Activated CD8-positive, alpha-beta memory T cell treated with anti-CD3 and anti-CD28 coated beads for 36 hours (primary cell): ENCODE results near the gene TNFRSF14. TPM values are rescaled to one million over a fixed set of nuclear protein-coding genes. Genes with fewer than 3 reads are reported as not detected.

Source experiments
- CTCF ChIA-PET: fragments of 350-600 bp; sonication (Branson Sonifier 250); formaldehyde crosslinking; loops from one replicate; lab custom pipeline; 2021; ENCODE audit warnings: antibody characterized with exemption; lab: Charles Lee
- POLR2A ChIA-PET: fragments of 350-600 bp; sonication (Branson Sonifier 250); formaldehyde crosslinking; loops from one replicate; lab custom pipeline; 2021; ENCODE audit warnings: antibody characterized with exemption; lab: Charles Lee
- total RNA-seq, 2 experiments: library from RNA; stranded (reverse); gene quantifications; one replicate each; pipeline ENCODE4 v1.2.3, GENCODE V29; 2021

TNFRSF14 gene
- total RNA-seq, 2 experiments from 2014 or later, result 141 to 153 TPM

DNA sequence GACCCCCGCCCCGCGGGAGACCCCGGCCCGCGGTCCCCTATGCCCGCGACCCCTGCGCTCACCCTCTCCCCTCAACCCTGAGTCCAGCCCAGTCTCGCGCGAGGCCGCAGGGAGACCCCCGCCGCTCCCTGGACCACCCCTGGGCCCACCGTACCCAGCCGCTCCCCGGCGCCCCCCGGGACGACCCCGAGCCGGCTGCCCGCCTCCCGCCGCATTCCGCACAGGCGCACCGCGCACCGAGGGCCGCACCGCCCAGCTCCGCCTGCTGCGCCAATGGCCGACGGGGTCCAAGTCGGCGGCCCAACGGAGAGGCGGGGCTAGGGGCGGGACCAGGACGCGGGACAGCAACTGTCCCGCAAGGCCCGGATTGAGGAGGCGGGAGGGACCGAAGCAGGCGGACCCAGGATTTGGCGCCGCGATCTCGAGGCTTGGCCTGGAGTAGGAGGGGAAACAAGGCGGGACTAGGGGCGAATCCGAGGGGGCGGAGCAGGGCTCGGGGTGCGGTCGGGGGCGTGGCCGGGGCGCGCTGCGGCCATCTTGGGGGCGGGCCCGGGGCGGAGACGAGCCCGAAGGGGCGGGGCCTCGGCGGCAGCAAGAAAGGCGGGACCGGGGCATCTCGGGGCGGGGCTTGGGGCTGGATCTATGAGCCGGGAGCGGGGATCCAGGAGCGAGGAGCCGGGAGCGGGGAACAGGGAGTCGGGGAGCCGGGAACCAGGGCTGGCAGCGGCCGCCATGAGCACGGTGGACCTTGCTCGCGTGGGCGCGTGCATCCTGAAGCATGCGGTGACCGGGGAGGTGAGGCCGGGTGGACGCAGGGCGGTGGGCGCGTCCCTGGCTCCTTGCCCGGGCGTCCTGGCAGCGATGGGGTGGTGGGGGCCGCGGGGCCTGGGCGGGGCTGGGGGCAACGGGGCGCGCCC, 30.2 kb downstream of the TNFRSF14 start, which contains the start of gene PRXL2B:
TSS of gene PRXL2B (plus strand) at position 624 of the 917 bp plus-strand sequence. CDS start at position 733, 109 bp downstream.
- ChIA-PET CTCF (interaction anchor here (1.0 to 4.1 kb wide), 8 partner anchors 25 to 173 kb away, joined by 3 to 20 read pairs (median 6); partner anchors contain the start of genes PANK4 and TNFRSF14), POLR2A (interaction anchor here (0.8 to 6.1 kb wide), 7 partner anchors 9 to 331 kb away, joined by 3 to 60 read pairs (median 9); partner anchors contain the start of genes PANK4, PEX10 and TNFRSF14)

DNA sequence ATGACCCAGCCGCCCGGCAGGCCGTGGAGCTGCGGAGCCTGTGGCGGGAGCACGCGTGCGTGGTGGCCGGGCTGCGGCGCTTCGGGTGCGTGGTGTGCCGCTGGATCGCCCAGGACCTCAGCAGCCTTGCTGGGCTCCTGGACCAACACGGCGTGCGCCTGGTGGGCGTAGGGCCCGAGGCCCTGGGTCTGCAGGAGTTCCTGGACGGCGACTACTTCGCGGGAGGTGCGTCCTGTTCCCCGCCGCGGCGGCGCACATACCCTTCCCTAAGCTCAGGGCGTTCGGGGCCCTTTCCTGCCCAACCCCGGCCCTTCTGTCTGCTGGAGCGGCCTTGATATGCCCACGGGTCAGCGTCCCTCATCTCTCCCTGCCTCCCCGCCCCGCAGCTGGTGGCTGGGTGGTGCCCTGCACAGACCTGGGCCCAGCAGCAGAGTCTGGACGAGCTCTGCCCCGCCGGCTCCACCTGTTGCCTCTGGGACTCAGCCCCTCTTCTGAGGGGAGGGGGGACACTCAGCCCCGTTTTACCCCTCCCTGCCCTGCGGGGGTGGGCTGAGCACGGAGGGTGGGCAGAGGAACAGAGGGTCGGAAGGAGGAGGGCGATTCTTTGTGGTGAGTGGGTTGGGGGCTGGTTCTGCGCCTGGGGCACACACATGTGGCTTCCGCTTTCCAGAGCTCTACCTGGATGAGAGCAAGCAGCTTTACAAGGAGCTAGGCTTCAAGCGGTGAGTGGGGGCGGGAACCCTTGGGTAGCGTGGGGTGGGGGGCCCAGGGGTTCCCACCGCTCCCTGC, 31.1 kb downstream of the TNFRSF14 start:
- POLR2A ChIA-PET, result interaction anchor here (3.2 to 6.1 kb wide), 2 partner anchors 30 to 40 kb away, joined by 46 to 60 read pairs; partner anchors contain the start of gene TNFRSF14
- CTCF ChIA-PET, result interaction anchor here (0.7 to 1.6 kb wide), 4 partner anchors 26 to 174 kb away, joined by 3 to 5 read pairs (median 3); partner anchors contain the start of gene TNFRSF14

DNA sequence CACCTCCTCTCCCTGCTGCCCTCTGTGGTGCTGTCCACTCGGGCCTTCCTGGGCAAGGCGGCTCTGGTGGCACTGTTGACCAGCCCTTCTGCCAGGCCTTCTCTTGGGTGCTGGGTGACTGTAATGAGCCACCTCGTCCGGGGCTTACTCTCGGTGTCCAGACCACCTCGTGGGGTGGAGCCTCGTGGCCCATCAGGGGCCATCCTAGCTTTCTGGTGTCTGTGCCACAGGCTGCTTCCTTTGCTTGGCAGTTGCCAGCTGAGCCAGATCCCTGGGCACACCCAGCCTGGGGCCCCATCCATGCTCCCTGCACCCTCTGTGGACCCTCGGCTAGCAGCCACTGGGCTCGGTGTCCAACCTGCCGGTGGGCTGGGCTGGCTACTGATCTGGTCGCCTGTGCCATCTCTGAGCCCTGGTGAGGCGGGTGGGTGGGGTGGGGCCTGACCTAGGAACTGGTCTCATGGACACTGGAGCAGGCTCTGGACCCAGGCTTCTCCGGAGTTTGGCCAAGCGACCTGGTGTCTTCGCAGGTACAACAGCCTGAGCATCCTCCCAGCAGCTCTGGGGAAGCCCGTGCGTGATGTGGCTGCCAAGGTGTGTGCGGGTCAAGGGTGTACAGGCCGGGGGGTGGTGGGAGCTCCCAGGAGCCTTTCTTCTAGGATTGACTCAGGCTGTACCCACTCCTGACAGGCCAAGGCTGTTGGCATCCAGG, 31.8 kb downstream of the TNFRSF14 start:
- ChIA-PET POLR2A (interaction anchor here (3.2 to 6.1 kb wide), 2 partner anchors 31 to 40 kb away, joined by 46 to 60 read pairs; partner anchors contain the start of gene TNFRSF14), CTCF (interaction anchor here (0.7 to 1.2 kb wide), 2 partner anchors 26 to 32 kb away, joined by 3 to 5 read pairs; partner anchors contain the start of gene TNFRSF14)

DNA sequence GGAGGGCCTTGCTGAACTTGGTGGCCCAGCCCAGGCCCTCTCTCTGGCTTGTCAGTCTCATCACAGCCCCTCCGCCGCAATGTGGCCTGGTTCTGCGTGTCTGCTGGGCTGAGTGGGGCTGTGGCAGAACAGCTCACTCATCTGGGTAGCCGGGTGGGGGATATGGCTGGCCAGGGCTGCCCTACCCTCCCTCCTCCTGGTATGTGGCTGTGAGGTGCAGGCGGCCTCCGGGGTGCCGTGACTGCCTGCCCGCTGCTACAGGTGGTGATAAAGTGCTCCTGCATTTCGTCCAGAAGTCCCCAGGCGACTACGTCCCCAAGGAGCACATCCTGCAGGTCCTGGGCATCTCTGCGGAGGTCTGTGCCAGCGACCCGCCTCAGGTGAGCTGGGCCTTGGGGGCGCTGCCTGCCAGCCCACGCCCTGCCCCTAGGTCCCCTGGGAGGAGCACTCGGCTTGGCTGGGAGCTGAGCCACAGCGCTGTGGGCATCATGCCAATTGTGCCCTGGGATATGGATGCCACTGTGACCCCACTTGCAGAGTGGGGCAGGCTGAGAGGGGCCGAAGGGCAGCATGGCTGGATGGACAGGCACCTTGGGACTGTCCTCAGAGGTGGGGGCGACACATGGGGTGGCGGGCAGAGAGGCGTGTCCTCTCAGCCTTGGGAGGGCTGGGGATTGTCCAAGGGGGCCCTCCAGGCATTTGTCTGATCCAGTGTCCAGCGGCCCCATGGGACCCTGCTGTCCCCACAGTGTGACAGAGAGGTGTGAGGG, 32.7 kb downstream of the TNFRSF14 start:
- POLR2A ChIA-PET, result no interaction called here
- CTCF ChIA-PET, result no interaction called here

DNA sequence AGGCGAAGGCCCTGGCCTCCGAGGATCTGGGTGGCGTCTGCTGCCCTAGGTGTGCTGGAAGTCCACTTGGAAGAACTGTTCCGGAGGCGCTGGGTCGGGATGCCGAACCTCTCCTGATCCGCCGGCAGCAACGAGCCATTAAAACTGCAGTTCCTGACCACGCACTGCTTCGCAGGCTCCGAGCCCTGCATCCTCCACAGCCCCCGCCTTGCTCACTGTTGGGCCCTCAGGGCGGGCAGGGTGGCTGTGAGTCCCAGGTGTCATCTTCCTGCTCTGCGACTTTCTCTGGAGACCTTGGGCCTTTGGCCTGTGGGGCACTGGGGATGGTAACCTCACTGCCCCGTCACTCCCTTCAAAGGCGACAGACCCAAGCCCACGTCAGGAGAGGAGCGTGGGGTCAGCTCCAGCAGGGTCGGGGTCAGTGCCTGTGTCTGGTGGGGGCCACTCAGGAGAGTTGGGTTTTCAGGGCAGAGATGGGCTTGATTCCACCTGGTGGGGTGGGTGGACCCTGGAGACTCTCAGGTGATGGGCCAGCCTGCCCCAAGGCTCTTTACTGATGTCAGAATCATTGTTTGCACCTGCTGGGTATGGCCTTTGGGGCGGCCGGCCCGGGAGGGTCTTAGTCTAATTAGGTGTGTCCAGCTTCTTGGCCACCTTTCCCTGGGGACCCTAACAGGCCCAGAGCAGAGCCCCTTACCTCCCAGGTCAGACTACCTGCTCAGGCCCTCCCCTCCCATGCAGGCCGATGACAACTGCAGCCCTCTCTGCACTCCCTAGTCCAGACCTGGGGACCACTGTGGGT, 33.5 kb downstream of the TNFRSF14 start:
- POLR2A ChIA-PET, result no interaction called here
- CTCF ChIA-PET, result no interaction called here

DNA sequence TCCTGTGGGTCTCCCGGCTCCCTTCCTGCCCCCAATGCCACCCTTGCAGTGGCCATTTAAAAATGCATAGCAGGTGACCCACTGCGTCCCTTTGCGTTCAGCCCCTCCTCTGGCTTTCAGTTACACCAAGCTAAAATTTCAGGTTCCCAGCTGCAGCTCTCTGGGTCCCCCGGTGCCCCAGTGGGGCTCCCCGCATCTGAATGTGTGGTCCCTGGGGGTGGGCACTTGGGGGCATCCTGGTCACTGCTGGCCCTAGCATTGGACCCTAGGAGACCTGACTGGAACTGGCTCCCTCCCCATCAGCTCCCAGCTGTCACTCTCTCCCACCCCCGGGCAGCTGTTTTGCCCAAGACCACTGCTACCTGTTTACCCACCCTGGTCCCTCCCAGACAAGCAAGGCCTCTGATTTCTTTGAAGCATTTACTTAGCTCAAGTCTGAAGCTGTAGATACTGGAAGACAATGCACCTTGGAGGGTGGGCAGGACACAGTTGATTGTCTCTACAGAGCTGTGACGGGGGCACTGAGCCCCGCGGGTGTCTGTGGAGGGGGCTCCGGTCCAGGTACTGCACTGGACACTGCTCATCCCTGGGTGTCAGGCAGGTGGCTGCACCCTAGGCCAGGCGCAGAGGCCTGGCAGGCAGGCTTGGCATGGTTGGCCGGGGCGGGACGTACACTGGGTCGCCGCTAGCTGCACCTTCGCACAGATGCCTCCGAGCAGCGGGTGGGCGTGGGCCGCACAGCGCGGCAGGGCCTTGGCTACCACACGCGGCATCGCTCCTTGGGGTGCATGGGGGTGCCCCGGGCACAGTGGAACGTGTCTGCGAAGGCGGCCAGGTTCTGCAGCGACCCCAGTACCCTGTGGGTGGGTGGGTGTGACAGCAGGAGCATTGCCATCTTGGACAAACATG, 34.3 kb downstream of the TNFRSF14 start:
- POLR2A ChIA-PET, result no interaction called here
- CTCF ChIA-PET, result no interaction called here

DNA sequence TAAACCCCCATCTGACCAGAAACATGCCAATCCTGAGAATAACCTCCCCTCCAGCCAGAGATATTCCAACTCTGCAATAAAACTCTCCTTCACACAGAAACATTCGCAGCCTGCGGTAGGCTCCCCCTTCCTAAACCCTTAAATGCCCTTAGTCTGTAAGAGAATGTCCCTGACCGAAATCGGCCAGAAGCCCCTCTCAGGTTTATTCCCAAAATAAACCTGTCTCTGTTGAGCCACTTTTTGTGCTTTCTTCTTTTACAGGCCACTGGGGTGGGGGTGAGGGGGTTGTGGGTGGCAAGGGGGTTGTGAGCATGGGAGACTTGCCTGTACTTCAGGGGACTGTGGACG, 35.0 kb downstream of the TNFRSF14 start:
- ChIA-PET POLR2A (no interaction called here), CTCF (no interaction called here)

GRCh38 chr1:2591581-2592261, 35.5 kb downstream of the TNFRSF14 start:
- ChIA-PET POLR2A (no interaction called here), CTCF (no interaction called here)

GRCh38 chr1:2592672-2593071, 36.5 kb downstream of the TNFRSF14 start:
- POLR2A ChIA-PET, result no interaction called here
- CTCF ChIA-PET, result no interaction called here

GRCh38 chr1:2593251-2593878, 37.2 kb downstream of the TNFRSF14 start:
- ChIA-PET CTCF (no interaction called here), POLR2A (no interaction called here)

- CTCF ChIA-PET, result no interaction called here
- POLR2A ChIA-PET, result no interaction called here
Measured at GRCh38 chr1:2594001-2594640, 38.0 kb downstream of the TNFRSF14 start.

- ChIA-PET POLR2A (no interaction called here), CTCF (no interaction called here)
Measured at GRCh38 chr1:2594641-2595131, 38.5 kb downstream of the TNFRSF14 start.

DNA sequence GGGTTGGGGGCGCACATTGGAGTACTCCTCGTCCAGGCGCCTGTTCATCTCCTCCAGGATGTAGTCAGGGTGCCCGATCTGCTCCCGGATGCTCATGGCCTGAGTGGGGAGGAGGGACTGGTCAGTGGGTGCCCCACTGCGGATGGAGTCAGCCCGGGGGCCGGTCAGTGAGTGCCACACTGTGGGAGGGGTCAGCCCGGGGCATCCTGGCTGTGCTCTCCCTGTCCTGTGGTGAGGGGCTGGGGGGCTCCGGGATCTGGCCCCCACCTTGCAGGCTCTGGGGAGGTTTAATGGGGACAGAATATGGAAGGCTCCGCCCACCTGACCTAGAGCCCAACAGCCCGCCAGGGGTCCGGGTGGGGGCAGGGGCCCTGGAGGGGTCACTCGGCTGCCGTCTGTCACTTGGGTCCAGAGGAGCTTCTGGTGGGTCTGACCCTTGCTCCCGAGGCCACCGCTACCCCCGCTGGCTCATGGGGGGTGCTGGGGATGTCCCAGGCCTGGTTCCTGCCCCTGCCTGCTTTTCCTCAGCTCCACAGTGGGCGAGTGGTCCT, 39.2 kb downstream of the TNFRSF14 start:
- ChIA-PET POLR2A (no interaction called here), CTCF (no interaction called here)

DNA sequence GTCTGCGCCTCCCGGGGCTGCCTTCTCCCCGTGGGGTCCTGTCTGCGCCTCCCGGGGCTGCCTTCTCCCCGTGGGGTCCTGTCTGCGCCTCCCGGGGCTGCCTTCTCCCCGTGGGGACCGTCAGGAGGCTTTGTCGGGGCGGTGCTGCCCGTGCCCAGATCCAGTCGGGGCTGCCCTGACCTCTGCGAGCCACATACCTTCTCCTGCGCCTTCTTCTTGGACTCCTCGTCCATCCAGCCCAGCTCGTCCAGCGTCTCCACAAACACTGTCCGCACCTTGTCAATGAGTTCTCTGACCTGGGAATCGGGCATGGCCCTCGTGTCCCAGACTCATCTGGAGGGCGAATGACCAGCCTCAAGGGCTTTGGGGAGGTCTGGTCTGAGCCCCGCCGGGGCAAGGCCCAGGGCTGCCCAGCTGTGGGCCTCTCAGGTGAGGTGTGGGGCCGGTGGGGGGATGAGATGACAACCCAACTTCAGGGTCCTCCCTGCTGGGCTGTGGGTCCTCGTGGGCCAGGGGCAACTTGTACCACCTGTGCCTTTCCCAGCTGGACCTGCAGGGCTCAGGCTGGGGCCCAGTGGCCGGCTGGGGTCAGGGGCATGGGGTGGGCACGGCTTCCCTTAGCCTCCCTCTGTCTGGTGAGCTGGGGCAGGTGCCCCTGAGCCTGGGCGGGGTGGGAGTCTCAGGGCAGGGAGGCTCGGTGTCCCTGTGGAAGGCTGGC, 39.8 kb downstream of the TNFRSF14 start:
- POLR2A ChIA-PET, result no interaction called here
- CTCF ChIA-PET, result no interaction called here
